Sigmoid colon (tissue), 4 donors: ENCODE data around the gene MAMDC2.

Experiments used
- POLR2A ChIP-seq, 2 donors: fragments of 450-650 bp; IDR thresholded peaks; one replicate each; pipeline ENCODE4 v1.6.1; 2016; ENCODE audit warnings: antibody characterized with exemption in 2 of 2, mild to moderate bottlenecking in 2 of 2, moderate library complexity in 2 of 2
- POLR2AphosphoS5 ChIP-seq, 4 donors: sonication (generic); formaldehyde crosslinking; IDR thresholded peaks; one replicate each; pipeline ENCODE4 v1.6.1; 2017; ENCODE audit warnings: antibody characterized with exemption in 4 of 4
- TF ChIP-seq, protein P1 (sequence below), 4 experiments: fragments of 450-650 bp in 3 of 4; fragments of 200-600 bp in 1 of 4; IDR thresholded peaks; one replicate each; pipeline ENCODE4 v1.5.1; 2016 to 2019; ENCODE audit warnings: antibody characterized with exemption in 4 of 4, mild to moderate bottlenecking in 3 of 4, moderate library complexity in 2 of 4

DNA sequence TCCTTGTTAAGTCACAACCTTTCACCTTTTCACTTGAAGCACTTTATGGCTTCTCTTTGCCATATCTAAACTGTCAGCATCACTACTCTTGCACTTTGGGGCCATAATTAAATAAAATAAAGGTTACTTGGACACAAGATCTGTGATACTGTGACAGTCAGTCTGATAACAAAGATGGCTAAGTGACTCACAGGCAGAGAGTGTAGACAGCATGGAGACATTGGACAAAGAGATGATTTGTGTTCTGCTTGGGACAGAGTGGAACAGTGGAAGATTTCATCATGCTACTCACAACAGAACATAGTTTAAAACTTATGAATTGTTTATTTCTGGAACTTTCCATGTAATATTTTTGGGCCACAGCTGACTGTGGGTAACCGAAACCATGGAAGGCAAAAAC is 133.5 kb downstream of the MAMDC2 start:
- TF ChIP-seq, protein P1, sequence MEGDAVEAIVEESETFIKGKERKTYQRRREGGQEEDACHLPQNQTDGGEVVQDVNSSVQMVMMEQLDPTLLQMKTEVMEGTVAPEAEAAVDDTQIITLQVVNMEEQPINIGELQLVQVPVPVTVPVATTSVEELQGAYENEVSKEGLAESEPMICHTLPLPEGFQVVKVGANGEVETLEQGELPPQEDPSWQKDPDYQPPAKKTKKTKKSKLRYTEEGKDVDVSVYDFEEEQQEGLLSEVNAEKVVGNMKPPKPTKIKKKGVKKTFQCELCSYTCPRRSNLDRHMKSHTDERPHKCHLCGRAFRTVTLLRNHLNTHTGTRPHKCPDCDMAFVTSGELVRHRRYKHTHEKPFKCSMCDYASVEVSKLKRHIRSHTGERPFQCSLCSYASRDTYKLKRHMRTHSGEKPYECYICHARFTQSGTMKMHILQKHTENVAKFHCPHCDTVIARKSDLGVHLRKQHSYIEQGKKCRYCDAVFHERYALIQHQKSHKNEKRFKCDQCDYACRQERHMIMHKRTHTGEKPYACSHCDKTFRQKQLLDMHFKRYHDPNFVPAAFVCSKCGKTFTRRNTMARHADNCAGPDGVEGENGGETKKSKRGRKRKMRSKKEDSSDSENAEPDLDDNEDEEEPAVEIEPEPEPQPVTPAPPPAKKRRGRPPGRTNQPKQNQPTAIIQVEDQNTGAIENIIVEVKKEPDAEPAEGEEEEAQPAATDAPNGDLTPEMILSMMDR (IDR thresholded peaks at IDR 0.05), result no peak
- TF ChIP-seq POLR2A (IDR thresholded peaks at IDR 0.05) (no peak), POLR2AphosphoS5 (IDR thresholded peaks at IDR 0.05) (peak in 3 of 4 donors; percentile 5 to 28 (median 14))
